ENCODE data around the gene KCNJ12.
"Not testable (repeated sequence)": the region's sequence is repeated elsewhere in the genome, so short reads cannot be mapped to it uniquely, and the experiment has no call there.

- not testable (repeated sequence) for TF ChIP-seq POLR2AphosphoS5, TAF1 (IDR thresholded peaks at IDR 0.05; ENCODE audit: low read depth, low read length)
Measured at GRCh38 chr17:21414616-21415015, 38.5 kb downstream of the KCNJ12 start.
